Stimulated activated CD8-positive, alpha-beta memory T cell treated with anti-CD3 and anti-CD28 coated beads, Interleukin-12 subunit alpha, Interleukin-12 subunit beta, amount 100 ng/mL, for 24 hours (primary cell): ENCODE data around the gene RPL38.

Experiments used
- DNase-seq: peaks from one replicate; pipeline ENCODE4 v3.0.0-alpha.2; 2020; ENCODE audit errors: extremely low read depth

The RPL38 gene

DNA sequence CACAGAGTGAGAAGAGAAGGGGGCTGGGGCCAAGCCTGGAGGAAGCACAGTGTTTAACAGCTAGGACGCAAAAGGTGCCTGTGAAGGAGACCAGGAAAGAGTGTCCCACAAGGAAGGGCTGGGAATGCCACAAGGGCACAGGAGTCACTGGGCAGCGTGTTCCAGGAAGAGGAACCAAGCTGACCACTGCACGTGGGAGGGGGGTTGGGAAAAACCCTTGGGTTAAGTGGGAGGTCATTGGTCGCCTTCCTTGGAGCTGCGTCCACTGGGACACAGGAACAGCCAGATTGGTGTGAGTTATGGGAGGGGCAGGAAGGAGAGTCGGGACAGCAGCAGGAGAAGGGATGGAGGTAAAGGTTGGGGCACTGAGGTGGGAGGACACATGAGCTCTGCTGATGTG lies 22.8 kb downstream of the RPL38 start:
- no peak for DNase-seq

DNA sequence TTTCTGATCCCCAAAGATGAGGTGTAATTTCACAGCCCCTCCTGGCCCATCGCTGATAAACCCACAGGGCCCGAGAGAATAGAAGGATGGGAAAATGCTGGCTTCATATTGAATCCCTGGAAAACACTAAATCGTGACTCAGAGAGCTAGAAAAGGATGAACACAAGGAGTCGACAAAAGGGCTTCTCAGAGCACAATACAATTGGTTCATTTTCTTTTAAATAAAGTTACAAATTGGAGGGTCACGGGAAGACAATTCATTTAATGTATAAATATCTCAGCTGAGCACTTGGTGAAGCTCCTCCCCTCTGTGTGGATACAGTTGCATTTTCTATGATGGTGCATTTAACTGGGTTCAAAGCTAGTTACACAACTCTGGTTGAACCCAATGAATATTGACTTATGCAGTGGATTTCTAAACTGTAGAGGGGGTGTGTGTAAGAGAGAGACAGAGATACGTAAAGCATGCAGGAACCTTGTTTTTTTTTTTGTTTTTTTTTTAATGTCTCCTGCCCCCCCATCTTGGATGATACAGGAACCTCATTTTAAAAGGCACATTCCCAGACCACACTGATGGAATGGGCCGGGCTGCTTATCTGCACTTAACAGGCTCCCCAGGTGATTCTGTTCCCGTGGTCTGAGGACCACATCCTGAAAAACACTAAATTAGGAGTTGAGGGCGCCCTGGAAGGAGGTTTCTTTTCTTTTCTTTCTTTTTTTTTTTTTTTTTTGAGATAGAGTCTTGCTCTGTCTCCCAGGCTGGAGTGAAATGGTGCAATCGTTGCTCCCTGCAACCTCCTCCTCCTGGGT lies 24.0 kb downstream of the RPL38 start:
- DNase-seq, result no peak

DNA sequence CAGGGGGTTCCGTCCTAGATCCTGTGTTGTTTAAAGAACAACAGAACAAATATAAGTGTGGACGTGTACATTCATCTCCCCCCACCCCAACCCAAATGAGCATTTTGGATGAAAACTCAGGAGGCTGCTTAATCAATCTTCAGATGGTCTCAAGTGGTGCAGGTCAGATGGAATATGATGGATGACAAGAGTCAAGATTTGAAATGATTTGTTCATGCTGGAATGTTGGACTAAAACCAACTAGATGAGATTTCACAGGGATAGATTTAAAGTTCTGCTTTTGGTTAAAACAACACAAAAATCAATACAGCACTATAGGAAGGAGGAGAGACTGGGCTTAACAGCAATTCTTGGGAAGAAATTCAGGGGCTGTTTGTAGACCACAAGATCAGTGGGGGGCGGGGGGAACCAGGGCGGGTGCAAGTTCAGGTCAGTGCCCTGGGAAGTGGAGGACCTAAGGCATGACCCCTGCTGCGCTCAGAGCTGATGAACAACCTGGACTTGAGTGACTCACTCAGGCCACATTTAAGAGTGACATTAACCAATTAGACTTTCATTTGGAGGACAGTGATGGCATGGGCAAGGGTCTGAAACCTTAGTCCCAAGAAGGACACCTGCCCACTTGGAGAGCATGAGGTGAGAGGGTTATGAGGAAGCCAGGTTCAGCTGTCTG lies 25.0 kb downstream of the RPL38 start:
- DNase-seq, result no peak

DNA sequence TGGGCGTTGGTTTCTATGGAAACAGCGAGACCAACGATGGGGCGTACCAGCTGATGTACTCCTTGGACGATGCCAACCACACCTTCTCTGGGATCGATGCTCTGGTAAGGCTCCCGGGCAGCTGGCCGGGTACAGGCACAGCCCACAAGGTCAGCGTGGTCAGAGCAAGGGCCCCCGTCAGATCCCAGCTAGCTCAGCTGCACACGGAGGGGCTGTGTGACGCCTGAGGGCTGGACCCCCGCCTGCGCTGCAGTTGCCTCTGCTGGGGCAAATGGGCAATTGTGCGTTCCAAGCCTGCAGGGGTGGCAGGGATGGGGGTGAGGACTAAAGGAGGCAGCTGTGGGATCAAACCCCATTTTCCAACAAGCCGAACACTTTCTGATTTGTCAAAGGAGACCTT lies 27.4 kb downstream of the RPL38 start:
- DNase-seq, result no peak

DNA sequence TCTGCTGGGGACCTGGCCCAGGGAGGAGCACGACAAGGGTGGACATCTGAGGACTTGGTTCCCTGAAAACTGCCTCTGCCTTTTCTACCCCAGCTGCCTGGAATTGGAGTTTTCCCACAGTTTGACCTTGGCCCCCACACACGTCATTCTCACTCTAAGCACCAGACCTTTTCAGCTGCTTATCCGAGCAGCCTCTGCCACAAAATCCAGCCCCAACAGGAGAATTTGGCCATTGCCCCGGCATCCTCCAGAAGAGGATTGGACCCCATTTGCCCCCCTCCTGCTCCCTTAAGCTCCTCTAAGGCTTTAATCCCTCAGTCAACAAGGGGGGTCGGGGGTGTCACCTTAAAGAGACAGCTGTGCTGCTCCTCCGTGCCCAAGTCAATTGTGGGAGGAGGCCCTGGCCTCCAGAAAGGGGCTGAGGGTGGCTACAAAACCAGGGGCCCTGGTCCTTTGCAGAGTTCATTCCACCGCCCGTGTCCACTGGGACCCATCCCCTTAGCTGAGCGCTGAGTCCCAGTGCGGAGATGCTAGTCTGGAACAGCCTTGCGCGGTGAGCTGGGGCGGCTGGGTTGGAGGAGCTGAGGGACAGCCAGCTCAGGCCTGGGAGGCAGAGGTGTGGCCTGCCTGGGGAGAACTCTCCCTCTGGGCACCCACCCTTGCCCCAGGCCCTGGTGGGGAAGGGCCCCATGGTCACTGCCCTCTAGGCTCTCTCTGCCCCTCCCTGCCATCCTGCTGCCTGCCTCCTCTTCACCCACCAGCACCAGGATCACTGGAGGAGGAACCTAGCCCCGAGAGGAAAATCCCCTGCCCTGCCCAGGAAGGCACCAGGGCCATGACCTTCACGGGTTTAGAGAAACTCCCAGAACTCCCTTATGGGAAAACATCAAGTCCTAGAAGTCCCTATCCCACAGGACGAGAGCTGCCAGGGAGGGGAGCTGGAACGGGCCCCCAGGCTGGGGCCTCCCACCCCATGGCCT lies 28.7 kb downstream of the RPL38 start:
- DNase-seq, result no peak

DNA sequence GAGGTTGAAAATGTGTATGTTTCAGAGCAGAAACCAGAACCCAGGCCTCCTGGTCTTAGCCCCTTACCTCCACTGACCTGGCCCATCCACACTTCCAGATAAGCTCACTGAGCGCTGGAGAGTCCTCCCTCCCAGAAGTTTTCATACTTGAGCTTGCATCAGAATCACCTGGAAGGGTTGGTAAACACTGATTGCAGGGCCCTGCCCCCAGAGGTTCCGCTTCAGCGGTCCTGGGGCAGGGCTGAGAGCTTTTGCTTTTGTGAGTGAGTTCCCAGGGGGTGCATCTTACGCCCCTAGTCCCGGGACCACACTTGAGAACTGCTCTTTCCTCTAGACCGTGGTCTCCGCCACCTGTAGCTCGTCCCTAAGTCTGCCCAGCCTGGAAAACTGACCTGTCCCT lies 30.5 kb downstream of the RPL38 start:
- no peak for DNase-seq

DNA sequence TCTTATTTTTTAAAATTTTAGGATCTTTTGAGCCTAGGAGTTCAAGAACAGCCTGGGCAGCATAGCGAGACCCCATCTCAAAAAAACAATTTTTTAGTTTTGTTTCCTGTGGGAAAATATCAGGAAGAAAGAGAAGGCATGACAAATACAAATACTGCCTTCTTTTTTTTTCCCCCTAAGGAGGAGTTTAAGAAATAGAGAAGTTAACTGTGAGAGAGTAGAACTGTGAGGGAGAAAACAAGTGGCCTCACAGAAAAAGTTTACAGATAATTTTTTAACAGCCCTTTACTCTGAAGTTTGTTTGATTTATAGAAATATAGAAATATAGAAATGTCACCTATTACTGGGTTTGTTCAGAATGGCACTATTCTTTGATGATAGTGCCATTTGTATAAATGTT lies 31.0 kb downstream of the RPL38 start:
- DNase-seq, result no peak

DNA sequence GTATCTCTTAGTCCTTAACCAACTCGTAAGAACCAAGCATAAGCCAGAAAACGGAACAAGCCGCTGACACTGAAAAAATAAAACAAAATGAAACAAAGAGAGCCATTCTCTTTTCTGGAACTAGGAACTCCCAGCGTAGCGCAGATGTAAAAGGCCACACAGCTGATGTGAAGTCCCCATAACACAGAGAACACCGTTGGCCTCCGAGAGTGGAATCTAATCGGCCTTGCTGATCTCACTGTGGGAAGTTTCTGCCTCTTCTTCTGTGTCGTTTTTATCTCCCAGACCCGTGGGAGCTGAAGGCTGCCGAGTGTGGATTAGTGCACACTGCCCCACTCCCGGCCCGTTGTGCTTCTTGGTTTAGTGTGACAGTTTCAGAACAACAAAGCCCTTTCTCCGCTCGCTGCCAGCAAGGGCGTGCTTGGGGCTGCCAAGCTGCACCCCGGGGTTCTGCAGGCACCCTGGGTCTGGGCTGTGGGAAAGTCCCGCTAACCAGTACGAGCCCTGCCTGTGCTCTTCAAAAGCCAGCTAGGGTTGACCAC lies 31.6 kb downstream of the RPL38 start:
- no peak for DNase-seq

DNA sequence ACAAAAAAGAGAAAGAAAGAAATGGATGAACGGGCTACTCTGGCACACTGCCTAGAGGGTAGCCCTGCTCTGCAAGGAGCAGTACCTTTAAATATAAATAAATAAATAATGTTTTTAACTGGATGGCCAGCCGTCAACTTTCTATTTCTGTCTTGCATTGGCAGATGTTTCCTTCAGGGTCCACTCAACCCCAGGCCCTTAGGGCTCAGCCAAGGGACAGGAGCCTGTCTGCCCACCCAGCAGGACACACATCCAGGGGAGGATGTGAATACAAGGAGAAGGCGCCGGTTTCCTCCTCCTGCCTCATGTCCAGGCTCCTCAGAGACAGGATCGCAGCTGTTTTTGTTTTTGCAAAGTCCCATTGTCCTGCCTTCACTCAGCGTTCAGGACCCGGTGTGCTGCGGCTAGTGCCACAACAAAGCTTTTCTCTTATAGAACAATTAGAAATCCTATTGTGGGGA lies 32.5 kb downstream of the RPL38 start:
- DNase-seq, result no peak

DNA sequence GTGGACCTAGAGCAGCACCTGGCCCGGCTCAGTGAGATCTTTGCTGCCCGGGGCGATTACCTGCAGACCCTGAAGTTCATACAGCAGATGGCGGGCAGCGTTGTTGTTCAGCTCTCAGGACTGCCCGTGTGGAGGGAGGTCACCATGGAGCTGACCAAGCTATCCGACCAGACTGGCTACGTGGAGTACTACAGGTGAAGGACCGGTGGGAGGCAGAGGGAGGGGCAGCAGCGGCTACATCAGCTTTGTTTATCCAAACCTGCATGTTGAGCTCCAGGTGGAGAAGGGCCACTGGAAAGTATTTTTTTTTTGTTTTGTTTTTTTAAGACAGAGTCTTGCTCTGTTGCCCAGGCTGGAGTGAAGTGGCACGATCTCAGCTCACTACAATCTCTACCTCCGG lies 33.8 kb downstream of the RPL38 start:
- no peak for DNase-seq

DNA sequence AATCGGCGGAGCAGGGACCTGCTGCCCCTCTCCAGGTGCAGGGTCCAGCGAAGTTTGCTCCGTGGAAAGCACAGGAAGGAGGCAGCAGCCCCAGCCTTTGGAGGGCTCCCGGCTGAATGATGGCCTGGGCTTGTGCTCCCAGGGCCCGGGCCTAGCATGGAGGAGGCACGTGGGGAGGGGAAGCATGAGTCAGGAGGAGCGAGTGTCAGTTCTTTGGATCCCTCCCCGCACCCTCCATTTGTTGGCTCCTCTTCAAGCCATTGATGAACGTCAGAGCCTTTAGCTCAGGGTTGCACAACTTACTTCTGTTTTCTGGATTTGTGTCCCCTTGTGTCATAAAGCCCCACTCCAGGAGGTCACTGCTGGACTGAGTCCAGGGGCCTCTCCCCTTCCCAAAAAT lies 35.7 kb downstream of the RPL38 start:
- no peak for DNase-seq

DNA sequence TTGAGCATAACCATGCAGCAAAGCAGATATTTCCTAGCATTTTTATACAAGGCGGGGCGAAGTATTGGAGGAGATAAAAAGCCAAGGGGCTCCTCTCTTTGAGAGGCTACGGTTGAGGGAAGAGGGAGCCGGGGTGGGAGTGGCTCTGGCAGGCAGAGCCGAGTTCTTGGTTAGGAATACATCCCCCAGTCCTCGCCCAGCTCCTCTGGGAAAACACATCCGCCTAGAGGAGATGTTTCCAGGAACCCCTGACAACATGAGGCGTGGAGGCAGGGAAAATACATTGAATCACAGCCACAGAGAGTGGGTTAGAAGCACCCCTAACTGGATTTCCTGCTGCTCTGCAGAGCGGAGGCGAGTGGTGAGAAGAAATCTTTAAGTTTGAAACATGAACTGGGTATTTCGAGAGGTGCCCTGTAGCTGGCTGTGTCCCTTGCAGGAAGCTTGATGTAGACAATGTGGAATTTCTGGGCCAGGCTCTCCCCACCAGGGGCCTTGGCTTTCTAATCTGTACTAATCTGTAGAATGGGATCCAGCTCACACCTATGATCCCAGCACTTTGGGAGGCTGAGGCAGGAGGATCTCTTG lies 37.2 kb downstream of the RPL38 start:
- DNase-seq, result no peak

DNA sequence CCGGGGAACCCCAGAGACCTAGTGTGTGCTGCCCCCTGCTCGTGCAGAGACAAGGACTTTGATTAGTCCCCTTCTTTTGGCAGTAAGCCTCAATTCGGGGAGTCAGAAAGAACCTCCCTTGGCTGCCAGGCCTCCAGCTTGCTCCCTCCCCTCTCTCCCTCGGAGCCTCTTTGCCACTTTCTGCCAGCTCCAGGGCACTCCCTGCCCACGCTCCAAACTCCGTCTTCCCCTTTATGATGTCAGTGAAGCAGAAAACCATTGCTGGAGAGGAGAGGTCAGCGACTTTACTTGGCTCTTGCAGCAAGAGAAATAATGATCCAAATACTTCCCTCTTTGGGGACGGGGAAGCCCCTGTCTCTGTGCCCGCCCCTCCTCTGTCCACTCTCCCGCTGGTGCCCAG lies 38.0 kb downstream of the RPL38 start:
- DNase-seq, result no peak

DNA sequence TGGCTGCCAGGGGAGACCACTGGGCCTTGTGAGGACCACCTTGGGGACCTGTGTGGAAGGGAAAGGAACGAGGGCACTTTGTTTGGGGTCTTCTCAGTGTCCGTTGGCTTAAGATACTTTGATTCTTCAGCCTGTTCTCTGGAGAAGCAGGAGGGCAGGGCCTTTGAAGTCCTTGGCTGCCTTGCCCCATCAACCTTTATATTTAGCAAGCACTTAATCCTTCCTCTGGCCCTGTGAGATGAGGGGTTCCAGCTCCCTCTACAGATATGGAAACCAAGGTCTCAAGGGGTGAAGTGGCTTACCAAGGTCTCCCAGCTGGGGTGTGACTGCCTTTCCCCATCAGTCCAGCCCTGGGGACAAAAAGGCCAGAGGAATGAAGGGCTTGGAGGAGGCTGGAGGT lies 38.4 kb downstream of the RPL38 start:
- no peak for DNase-seq

DNA sequence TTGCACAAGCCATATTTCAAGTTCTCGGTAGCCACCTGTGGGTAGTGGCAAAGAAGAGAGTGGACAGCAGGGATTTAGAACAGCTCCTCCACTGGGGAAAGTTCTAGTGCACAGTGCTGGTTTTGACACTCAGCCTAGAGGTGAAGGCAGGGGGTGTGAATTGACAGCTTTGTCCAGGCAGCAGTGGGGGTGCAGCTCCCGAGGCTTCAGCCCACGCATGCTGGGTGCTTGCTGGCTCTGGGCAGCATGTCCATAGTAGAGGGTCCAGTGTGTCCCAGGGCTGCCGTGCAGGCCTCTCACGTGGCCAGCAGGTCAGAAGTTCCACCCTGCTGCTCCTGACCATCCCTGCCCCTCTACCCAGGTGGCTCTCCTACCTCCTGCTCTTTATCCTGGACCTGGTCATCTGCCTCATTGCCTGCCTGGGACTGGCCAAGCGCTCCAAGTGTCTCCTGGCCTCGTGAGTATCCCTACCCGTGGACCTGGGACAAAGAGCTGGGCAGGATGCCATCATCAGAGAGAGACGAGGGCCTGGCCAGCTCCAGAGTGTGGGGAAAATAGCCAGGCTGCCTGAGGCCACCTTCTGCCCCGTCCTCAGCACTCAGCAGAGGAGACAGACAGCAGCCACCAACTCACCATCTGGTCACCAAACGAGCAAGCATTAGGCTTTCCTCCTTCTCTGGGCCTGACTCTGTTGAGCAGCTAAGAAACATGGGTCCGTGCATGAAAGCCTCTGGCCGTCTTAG lies 39.7 kb downstream of the RPL38 start:
- no peak for DNase-seq

DNA sequence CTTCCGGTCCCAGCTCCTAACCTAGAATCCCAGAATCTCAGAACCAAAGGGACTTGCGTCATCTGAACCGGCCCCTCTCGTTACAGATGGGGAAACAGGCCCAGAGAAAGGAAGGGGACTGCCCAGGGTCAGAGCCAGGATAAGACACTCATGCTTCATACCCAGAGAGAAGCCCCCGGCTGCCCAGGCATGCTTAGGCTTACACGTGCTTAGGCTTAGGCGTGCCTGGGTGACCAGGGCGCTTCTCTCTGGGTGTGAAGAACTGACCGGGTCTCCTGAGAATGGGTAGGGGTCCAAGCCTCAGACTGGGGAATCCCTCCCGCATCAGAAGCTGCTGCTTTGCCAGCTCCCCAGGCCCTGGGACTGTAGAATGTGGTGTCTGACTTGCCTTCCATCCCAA lies 40.6 kb downstream of the RPL38 start:
- DNase-seq, result no peak

DNA sequence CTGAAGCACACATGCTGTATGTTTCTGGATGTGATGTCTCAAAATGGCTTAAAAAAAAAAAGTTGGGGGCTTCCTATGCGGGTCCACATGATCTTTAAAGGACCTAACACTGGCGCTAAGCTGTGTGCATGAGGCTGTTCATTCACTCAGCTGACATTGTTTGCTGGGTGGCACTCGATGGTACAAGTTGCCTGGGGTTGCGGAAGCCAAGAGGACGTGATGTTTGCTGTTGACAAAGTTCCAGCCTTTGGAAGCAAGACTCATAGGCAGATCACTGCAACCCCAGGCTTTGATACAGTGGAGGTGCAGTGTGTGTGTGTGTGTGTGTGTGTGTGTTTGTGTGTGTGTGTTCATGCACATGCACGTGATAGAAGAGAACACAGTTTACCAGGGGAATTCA lies 41.1 kb downstream of the RPL38 start:
- DNase-seq, result no peak

DNA sequence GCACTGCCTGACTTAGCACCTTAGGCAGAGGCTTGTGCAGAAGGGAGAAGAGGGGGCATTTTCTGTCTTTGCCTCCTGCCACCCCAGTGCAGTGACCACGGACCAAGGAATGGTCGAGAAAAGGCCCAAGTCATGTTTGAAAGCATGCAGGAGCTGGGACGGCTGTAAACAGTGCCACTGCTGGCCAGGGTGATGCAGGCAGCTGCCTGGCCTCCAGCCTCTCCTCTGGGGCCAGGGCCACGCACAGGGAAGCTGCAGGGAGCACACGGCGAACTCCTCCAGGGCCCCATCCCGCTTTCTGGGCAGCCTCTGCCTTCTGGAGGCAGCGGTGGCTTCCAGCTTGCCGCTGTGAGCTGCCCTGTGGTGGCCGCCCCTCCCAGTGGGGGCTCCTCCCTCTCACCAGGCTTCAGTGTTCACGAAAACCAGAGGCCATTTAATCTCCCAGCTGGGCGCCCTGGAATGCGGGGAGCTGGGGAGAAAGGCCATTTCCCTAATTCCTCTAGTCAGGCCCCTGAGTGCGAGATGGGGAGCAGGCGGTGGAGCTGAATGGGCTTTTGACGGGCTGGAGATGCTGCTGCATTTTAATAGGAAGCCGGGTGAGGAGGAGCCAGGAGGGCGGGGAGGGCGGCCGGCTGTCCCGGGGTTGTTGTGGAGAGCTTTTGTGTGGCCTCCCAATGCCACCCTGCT lies 41.8 kb downstream of the RPL38 start:
- DNase-seq, result no peak

DNA sequence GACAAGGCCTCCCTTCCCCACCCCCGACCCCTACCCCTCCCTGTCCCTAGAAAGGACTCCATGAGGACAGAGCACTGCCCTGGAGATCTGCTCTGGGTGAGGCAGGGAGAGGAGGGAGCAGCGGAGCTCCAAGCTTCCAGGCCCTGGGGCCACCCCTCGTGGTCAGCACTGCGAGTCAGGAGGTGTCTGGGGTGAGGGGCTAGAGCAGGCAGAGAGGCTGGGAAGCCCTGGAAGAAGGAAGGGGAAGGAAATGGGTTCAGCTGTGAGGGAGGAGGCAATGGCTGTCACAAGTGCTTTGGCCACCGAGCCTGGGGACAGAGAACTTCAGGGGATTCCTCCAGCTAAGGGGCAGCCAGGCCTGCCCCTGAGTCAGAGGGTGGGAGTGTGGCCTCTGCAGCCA lies 42.4 kb downstream of the RPL38 start:
- no peak for DNase-seq

DNA sequence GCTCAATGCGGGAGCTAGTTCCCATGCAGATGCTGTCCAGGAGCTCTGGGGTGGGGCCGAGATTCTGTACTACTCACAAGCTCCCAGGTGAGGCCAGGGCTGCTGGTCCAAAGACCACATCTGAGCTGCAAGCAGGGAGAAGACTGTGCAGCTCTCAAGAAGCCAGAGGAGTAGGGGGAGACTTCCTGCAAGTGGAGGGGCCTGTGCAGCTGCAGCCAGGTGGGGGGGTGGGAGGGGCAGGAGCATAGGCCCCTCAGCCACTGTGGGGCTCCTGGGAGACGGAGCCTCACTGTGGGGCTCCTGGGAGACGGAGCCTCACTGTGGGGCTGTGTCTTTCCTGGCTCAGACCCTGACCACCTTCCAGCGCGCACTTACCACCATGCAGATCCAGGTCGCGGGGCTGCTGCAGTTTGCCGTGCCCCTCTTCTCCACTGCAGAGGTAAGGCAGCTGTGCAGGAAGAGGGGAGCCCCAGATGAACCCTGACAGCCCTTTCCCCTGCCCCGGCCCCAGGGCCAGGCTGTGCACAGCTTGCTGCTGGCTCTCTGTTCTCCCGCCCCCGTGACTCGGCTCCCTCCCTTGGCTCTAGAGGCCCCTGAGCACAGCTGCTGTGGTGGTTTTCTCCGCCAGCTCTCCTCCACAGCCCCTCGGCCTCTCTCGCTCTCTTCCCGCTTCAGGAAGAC lies 46.3 kb downstream of the RPL38 start:
- DNase-seq, result no peak
